Ishikawa (cell line): ENCODE data around the gene S100G.

Source experiments
- CREB1 ChIP-seq: IDR thresholded peaks from 2 replicates; pipeline ENCODE4 v1.6.1; 2012; ENCODE audit warnings: low read depth
- RAD21 ChIP-seq: IDR thresholded peaks from 2 replicates; pipeline ENCODE4 v1.6.1; 2012; ENCODE audit warnings: low read depth
- TF ChIP-seq, protein P1 (sequence below): IDR thresholded peaks from 2 replicates; pipeline ENCODE4 v1.6.1; 2012; ENCODE audit warnings: low read depth, mild to moderate bottlenecking
- TF ChIP-seq, protein P2 (sequence below): IDR thresholded peaks from 2 replicates; pipeline ENCODE4 v1.6.1; 2012
- TF ChIP-seq, protein P3 (sequence below): IDR thresholded peaks from 2 replicates; pipeline ENCODE4 v1.6.1; 2012

DNA sequence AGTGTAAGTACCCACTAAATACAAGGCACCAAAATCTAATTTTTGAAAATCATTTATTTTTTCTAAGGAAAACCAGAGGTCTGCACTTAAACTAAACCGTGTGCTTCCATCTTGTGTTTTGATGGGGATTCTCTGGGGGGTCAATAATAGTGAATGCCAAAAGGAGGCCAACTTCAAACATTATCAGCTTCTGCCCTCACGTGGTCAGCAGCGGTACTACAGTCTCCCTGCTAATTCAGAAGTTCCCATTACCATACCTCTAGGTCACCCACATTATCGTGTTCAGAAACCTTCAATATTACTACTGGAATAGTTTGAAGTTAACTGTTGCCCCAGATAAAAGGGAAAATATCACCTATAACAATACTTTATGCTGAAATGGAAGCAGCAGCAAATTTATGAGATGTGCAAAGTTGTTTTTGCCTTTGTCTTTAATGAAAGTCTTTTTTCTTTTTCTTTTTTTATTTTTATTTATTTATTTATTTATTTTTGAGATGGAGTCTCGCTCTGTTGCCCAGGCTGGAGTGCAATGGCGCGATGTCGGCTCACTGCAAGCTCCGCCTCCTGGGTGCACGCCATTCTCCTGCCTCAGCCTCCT lies 45.2 kb downstream of the S100G start:
- TF ChIP-seq RAD21 (peak; percentile 68), CREB1 (no peak)
- TF ChIP-seq, protein P1, sequence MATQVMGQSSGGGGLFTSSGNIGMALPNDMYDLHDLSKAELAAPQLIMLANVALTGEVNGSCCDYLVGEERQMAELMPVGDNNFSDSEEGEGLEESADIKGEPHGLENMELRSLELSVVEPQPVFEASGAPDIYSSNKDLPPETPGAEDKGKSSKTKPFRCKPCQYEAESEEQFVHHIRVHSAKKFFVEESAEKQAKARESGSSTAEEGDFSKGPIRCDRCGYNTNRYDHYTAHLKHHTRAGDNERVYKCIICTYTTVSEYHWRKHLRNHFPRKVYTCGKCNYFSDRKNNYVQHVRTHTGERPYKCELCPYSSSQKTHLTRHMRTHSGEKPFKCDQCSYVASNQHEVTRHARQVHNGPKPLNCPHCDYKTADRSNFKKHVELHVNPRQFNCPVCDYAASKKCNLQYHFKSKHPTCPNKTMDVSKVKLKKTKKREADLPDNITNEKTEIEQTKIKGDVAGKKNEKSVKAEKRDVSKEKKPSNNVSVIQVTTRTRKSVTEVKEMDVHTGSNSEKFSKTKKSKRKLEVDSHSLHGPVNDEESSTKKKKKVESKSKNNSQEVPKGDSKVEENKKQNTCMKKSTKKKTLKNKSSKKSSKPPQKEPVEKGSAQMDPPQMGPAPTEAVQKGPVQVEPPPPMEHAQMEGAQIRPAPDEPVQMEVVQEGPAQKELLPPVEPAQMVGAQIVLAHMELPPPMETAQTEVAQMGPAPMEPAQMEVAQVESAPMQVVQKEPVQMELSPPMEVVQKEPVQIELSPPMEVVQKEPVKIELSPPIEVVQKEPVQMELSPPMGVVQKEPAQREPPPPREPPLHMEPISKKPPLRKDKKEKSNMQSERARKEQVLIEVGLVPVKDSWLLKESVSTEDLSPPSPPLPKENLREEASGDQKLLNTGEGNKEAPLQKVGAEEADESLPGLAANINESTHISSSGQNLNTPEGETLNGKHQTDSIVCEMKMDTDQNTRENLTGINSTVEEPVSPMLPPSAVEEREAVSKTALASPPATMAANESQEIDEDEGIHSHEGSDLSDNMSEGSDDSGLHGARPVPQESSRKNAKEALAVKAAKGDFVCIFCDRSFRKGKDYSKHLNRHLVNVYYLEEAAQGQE: no peak
- TF ChIP-seq, protein P2, sequence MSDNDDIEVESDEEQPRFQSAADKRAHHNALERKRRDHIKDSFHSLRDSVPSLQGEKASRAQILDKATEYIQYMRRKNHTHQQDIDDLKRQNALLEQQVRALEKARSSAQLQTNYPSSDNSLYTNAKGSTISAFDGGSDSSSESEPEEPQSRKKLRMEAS: no peak
- TF ChIP-seq, protein P3, sequence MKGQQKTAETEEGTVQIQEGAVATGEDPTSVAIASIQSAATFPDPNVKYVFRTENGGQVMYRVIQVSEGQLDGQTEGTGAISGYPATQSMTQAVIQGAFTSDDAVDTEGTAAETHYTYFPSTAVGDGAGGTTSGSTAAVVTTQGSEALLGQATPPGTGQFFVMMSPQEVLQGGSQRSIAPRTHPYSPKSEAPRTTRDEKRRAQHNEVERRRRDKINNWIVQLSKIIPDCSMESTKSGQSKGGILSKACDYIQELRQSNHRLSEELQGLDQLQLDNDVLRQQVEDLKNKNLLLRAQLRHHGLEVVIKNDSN: 0 out of 2 replicates have a peak, but pooled peaks have one; percentile 22
